NCI-H128 (cell line): ENCODE measurements around the gene EXOC4.
"Not testable (repeated sequence)": the region's sequence is repeated elsewhere in the genome, so short reads cannot be mapped to it uniquely, and the experiment has no call there.

Experiments used
- DNase-seq: peaks from one replicate; lab custom pipeline; 2025; ENCODE audit not compliant: unreplicated experiment; lab: John Stamatoyannopoulos, UW

EXOC4 gene

GRCh38 chr7:133313575-133313974 is 60.7 kb downstream of the EXOC4 start:
- DNase-seq = no peak

- no peak for DNase-seq
These were observed 61.2 kb downstream of the EXOC4 start for GRCh38 chr7:133314084-133314483.

DNA sequence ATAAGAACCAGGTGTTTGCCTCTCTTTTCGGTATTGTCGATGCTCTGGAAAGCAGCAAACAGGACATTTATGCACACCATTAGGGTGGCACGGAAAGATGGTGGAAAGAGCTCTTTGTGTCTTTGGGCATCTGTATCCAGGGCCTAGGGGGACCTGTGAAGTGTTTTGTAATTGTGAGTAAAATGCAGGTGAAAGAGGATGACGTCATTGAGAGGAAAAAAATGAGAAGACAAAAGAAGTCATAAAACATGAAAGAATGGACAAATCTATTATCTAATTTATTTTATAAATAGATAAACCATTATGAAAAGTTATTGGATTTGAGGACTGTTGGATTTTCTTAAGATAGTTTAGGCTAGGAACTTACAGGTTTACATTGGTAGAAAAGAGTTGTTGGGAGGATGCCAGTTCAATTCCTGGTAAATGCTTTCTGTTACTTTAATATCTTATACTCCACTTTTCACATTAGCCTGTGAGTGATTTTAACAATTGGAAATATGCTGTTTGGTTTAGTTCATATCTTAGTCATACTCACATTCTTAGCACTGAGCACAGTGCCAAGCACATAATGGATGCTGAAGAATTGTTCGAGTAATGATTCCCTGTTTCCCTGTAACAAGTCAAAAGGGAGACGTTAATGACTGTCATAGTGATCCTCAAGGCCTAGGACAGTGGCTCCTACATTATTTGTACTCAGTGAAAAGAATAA is 62.6 kb downstream of the EXOC4 start:
- DNase-seq = no peak

DNA sequence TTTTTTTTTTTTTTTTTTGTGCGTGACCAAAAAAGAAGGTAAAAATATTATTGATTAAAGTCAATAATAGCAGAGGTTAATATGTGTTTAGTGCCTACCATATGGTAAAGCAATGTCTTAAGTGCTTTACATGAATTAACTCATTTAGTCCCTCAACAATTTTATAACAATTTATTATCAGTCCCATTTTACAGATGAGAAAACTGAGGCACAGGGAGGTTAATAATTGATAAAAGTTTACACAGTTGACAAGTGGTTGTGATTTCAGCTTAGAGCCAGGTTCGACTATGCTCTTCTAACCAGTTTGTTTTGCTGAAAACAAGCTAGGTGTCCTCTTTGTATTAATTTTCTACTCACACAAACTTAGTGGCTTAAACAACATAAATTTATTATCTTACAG is 67.0 kb downstream of the EXOC4 start:
- DNase-seq = no peak

DNA sequence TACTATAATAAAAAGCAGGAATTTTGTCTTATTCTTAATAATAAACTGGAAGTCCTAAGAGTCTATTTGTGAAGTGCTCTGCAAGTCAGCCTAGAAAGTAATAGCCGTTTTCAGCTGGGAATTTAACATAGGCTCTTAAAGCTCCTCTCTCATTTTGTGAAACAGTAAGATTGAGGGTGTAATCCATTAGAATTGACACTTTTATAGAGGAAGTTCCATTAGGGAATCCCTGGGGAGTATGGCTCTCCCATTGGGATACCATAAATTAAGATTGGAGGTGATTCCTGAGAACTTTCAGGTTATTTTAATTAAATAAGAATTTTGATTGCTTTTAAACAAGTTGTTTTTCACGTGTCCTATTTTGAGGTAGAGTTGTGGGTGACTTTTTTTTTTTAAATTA is 68.0 kb downstream of the EXOC4 start:
- DNase-seq = no peak

DNA sequence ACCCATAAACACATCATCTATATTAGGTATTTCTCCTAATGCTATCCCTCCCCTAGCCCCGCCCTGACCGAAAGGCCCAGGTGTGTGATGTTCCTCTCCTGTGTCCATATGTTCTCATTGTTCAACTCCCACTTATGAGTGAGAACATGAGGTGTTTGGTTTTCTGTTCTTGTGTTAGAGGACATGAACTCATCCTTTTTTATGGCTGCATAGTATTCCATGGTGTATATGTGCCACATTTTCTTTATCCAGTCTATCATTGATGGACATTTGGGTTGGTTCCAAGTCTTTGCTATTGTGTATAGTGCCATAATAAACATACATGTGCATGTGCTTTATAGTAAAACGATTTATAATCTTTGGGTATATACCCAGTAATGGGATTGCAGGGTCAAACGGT is 68.5 kb downstream of the EXOC4 start:
- not testable (repeated sequence) for DNase-seq

DNA sequence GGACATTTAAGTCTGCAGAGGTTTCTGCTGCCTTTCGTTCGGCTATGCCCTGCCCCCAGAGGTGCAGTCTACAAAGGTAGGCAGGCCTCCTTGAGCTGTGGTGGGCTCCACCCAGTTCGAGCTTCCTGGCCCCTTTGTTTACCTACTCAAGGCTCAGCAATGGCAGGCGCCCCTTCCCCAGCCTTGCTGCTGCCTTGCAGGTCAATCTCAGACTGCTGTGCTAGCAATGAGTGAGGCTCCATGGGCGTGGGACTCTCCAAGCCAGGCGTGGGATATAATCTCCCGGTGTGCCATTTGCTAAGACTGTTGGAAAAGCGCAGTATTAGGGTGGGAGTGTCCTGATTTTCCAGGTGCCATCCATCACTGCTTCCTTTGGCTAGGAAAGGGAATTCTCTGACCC is 73.9 kb downstream of the EXOC4 start:
- DNase-seq = not testable (repeated sequence)

DNA sequence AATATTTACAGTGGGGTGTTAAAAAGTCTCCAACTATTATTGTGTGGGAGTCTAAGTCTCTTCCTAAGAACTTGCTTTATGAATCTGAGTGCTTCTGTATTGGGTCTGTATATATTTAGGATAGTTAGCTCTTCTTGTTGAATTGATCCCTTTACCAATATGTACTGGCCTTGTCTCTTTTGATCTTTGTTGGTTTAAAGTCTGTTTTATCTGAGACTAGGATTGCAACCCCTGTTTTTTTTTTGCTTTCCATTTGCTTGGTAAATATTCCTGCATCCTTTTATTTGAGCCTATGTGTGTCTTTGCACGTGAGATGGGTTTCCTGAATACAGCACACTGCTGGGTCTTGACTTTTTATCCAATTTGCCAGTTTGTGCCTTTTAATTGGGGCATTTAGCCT is 75.1 kb downstream of the EXOC4 start:
- DNase-seq = not testable (repeated sequence)

DNA sequence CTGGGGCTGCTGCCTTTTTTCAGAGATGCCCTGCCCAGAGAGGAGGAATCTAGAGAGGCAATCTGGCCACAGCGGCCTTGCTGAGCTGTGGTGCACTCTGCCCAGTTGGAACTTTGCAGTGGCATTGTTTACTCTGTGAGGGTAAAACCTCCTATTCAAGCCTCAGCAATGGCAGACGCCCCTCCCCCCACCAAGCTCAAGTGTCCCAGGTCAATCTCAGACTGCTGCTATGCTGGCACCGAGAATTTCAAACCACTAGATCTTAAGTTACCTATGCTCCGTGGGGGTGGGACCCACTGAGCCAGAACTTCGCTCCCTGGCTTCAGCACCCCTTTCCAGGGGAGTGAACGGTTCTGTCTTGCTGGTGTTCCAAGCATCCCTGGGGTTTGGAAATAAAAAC is 77.2 kb downstream of the EXOC4 start:
- no peak for DNase-seq

DNA sequence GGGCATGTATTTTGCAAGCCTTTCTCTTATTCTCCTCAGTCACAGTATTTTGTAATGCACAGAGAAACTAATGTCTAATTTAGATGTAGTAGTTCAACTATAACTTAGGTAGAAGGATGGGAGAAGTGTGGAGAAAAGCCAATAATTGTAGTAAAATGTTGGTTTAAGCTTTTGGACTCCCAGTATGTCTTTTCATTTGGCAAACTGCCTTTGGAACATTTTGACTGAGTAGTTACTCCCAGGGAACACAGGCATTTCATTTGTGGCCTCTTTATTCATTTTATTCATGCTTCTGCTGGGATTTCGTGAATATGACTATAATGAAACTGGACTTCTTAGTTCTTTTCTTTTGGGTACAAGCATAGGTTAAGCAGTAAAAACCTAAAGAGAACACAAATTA is 79.0 kb downstream of the EXOC4 start:
- DNase-seq = no peak

DNA sequence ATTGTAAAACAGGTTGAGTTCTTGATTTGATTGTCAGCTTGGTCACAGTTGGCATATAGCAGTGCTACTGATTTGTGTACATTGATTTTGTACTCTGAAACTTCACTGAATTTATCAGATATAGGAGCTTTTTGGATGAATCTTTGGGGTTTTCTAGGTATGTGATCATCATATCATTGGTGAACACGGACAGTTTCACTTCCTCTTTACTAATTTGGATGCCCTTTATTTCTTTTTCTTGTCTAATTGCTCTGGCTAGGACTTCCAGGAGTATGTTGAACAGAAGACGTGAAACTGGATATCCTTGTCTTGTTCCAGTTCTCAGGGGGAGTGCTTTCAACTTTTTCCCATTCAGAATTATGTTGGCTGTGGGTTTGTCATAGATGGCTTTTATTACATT is 86.9 kb downstream of the EXOC4 start:
- DNase-seq = no peak

GRCh38 chr7:133344275-133344674 is 91.4 kb downstream of the EXOC4 start:
- DNase-seq = no peak

DNA sequence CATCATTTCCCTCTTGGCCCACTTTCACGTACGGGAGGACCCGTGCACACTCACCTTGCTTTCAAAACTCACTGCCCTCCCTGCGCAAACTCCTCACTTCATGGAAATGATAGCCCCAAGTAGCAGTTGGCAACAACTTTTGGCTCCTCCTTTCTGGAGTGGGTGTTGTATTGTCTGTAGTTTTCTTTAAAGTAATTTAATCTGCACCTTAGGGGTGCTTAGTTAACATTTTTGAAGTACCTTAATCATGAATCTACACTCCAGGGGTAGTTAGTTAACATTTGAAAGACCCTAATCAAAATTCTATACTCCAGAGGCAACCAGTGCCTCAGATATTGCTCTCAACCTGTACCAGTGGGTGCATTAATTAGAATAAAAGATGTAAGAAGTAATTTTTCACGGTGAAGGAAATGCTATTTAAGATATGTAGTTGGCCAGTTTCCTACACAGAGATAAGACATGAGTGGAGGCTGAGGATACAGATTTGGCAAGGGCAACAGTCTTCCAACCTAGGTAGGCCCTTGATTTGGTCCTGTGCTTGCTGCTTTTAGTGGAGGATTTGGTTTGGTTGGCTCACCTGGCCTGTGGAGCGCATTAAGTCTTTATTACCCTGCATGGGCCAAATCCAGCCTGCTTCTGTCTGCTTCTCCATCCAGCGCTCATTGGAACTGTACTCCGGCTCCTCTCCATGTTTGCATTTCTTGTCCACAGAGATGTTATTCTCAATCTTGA is 93.0 kb downstream of the EXOC4 start:
- no peak for DNase-seq

DNA sequence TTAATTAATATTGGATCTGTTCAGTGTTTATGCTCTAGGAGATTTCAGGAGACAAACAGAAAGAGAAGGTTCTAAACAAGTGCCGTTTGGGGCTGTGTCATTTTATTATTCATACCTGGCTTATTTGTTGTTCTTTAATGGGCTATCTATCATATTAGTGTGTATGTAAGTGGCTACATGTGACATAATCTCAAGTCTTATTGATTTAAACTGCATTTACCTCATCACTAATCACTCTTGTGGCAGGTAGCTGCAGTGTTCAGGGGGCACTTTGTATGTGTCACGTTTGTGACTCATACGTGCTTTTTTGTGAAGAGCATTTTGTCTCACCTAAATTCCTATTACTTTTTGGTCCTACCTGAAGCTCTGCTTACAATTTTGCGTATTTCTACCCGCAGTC is 95.4 kb downstream of the EXOC4 start:
- DNase-seq = no peak

- no peak for DNase-seq
These were observed 96.2 kb downstream of the EXOC4 start for GRCh38 chr7:133349101-133349500.

DNA sequence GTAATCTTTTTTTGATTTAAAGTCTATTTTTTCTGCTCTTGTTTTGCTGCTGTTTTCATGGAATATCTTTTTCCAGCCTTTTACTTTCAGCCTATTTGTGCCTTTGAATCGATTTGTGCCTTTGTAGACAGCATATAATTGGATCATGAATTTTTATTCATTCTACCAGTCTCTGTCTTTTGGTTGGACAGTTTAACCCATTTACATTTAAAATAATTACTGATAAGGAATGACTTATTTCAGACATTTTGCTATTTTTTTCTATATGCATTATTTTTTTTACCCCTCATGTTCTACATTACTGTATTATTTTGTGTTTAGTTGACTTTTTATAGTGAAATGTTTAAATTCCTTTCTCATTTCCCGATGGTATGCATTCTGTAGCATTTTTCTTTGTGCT is 99.6 kb downstream of the EXOC4 start:
- no peak for DNase-seq

DNA sequence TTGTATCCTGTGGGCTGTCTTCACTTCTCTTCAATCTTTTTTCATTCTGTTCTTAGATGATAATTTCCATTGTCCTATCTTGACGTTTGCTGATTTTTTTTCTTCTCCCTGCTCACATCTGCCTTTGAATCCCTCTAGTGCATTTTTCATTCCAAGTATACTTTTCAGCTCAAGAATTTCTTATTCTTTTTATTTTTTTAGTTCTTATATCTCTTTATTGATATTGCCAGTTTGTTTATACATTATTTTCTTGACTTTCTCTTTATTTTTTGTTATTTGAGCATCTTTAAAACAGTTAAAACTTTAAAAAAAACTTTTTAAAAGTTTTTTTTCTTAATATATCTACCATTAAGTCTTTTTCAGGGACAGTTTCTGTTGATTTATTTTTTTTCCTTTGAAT is 100.9 kb downstream of the EXOC4 start:
- DNase-seq = no peak

- no peak for DNase-seq
These were observed 101.9 kb downstream of the EXOC4 start for GRCh38 chr7:133354546-133355324.

DNA sequence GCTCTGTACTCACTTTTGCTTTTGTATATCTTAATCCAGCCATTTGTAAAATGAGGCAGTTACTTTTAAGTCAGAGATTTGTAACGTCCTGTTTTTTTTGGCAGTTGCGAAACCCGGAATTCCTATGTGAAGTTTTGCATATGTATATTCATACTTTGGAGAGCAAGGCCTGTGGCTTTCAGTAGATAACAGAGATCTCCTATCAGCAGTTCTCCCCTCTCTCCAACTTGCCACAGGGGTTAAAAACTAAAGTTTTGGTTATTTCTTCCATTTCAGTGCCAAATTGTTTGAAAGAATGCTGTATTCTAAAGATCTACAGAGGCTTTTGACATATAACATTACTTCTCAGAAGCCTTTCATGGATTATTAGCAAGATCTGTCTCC is 102.4 kb downstream of the EXOC4 start:
- no peak for DNase-seq

DNA sequence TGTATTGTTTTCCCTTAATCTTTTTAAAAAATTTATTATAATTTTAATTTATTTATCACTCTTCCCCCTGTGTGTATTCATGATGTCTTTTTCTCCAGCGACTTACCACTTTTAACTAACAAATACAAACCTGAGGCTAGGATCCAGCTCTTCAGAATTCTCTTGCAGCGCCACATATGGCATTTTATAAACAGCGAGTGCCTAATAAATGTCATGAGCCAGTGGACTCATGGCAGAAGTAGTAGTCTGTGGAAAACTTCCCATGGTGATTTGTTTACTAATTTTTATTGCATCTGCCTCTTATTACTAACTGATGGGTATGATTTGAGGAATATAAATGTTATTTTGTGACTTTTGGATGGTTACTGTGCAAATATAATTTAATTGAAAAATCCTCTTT is 102.9 kb downstream of the EXOC4 start:
- DNase-seq = no peak

- no peak for DNase-seq
These were observed 105.8 kb downstream of the EXOC4 start for GRCh38 chr7:133358708-133359107.

GRCh38 chr7:133359449-133359848 is 106.6 kb downstream of the EXOC4 start:
- DNase-seq = no peak
